NCI-H2196 (cell line): ENCODE measurements around the gene OR7A5.
"Not testable (repeated sequence)": the region's sequence is repeated elsewhere in the genome, so short reads cannot be mapped to it uniquely, and the experiment has no call there.

Source experiments
- DNase-seq: peaks from one replicate; lab custom pipeline; 2025; ENCODE audit not compliant: unreplicated experiment; lab: John Stamatoyannopoulos, UW

The OR7A5 gene

DNA sequence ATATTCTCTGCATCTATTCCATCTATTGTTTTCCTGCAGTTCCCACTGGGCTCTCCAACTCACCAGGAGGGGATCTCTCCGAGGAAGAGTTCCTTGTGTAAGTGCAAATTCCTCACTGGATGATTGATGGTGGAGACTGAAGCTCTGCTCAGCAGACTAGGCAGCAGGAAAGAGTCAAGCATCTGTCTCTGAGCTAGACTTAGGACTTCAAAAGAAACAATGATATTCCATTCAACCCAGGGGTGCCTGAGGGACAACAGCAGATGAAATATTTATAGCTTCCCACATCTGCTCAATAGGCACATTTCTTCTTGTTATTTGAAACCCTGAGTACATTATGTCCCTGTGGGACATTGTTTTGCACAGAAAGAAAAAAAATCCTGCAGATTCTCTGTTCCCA, at the start of gene OR7A5, which contains the start of gene OR7C1:
Gene OR7A5 (minus strand): TSS at position 175 of the 400 bp plus-strand sequence. CDS start 6,944 bp downstream, outside the sequence.
Gene OR7C1 (minus strand): TSS at position 175 of the 400 bp plus-strand sequence. CDS start 35,049 bp downstream, outside the sequence.
- DNase-seq = no peak

DNA sequence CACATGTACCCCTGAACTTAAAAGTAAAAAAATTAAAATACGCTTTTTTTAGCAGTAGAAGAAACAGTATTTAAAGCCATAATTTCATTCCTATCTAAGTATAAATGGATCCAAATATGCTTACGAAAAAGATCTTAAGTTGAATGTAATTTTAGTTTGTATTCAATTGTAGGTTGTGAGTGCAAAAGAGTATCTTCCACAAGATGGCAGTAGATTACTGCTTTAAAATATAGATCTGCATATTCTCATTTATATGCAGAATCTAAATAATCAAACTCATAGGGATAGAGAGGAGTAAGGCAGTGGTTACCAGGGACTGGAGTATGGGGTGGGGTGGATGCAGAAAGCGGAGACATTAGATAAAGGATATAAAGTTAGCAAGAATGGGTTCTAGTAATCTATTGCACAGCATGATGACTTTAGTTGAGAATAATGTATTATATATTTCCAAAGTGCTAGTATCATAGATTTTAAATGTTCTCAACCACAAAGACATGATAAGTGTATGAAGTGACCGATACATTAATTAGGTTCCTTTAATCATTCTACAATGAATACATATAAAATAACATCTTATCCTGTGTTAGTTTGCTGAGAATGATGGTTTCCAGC, 36.7 kb upstream of the OR7A5 start:
- DNase-seq = peak; percentile 19

DNA sequence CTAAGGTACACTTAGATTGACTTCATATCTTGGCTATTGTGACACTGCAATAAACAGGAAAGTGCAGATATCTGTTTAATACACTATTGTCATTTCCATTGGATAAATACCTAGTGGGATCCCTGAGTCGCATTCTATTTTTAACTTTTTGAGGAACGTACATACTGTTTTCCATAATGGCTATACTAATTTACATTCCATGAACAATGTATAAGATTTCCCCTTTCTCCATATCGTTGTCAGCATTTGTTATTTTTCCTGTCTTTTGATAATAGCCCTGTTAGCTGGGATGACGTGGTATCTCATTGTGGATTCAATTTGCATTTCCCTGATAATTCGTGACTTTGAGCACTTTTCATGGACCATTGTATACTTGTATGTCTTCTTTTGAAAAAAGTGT, 33.5 kb upstream of the OR7A5 start:
- DNase-seq = no peak

DNA sequence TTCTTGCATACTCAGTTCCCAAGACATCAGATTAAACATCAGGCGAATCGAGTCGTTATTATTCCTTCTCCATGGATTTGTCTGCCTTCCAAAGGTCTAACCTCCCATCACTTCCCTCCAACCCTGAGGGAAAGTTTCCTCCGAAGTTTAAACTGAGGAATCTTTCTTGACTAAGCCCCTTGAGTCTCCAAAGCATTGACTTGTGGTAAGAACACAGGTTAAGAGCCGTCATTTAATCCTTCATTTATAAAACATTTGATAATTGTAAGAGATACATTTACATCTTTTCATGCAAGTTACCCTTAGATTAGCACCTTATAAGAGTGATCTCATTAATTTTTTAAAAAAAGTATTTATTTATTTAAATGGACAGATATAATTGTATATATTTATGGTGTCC, 13.8 kb upstream of the OR7A5 start, which contains the start of gene OR7A10:
Gene OR7A10 (minus strand): TSS at position 101 of the 400 bp plus-strand sequence. CDS start 7,045 bp downstream, outside the sequence.
- DNase-seq = no peak

DNA sequence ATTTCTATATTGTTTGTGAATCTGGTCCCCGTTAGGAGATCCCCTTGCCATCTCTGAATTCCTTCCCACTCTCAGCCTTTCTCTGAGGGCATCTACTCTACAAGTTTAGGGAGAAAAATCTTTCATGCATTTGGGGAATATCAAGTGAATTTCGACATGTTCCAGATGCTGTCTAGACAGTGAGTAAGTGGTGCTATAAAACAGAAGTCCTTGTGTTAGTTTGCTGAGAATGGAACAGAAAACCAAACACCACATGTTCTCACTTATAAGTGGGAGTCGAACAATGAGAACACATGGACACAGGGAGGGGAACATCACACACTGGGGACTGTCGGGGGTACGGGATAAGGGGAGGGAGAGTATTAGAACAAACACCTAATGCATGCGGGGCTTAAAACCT, 8.6 kb upstream of the OR7A5 start:
- DNase-seq = no peak

DNA sequence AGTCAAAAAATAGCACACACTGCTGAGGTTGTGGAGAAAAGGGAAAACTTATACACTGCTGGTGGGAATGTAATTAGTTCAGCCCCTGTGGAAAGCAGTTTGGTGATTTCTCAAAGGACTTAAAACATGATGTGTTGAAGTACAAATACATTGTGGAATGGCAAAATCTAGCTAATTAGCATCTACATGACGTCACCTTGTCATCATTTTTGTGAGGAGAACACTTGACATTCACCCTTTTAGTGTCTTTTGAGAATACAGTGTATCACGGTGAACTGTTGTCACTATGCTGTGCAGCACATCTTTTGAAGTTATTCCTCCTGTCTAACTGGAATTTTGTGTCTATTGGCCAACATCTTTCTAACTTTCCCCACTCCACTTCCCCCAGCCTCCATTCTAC, 8.2 kb upstream of the OR7A5 start:
- DNase-seq = no peak

DNA sequence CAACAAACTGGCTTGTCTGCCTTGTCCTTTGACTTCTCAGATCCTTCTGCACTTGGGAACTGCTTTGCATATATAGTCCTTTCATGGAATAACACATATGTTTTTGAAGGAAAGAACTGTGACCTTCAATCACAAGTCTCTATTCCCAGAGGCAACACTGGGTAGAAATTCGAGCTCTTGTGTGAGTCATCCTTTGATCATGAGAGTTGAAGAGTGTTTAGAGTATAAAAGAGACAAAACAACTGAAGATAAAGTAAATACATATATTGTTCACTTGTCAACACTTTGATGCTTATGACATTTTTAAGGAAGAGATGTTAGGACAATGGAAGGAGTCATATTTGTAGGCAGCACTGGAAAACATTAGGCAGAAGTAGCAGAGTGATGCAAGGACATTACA, 5.2 kb upstream of the OR7A5 start:
- no peak for DNase-seq

DNA sequence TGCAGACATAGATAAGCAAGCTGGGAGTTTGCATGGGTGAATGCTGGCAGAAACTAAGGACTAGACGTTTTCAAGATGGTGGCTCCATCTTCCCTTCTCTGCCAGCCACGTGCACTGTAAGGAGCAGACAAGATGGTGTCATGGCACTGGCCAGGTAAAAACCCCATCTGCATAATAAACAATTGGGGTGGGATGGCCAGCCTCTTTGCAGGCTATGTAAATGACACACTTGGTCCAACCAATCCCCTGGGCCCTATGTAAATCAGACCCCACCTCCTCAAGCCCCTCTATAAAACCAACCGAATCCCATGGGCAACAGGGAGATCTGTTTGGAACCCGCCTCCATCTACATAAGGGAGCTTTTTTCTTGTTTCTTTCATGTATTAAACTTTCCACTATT, 2.4 kb upstream of the OR7A5 start:
- DNase-seq = no peak

DNA sequence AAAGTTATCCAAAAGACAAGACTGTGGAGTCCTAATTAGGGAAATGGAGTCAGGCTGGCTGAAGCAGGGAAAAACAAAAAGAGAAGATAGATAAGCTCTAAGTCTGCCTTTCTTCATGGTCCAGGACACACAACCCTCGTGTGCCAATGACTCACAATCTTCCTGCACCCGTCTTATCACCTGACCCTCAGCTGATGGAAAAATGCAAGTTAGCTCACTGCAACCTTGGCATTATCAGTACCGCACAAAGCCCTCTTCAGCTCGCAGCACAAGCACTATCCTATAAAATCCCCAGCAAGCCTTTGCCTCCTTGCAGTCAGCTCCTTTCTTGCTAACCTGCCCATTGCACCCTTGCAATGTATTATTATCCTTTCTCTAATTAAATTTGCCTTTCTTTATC, 4.3 kb downstream of the OR7A5 start:
- no peak for DNase-seq

DNA sequence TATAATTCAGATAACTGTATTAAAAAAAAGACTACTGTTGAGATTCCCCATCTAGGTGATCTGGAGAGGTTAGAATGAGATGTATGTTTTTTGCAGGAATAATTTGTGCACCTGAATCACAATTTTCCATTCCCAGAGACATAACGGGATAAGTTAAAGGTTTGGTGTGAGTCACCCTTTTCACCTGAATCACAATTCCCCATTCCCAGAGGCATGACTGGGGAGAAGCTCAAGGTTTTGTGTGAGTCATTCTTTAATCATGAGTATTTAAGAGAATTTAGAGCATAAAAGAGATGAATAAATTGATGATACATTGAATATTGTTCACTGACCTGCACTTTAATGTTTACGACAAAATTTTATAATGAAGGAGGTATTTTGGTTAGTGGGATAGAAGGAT, 9.0 kb downstream of the OR7A5 start:
- DNase-seq = no peak

DNA sequence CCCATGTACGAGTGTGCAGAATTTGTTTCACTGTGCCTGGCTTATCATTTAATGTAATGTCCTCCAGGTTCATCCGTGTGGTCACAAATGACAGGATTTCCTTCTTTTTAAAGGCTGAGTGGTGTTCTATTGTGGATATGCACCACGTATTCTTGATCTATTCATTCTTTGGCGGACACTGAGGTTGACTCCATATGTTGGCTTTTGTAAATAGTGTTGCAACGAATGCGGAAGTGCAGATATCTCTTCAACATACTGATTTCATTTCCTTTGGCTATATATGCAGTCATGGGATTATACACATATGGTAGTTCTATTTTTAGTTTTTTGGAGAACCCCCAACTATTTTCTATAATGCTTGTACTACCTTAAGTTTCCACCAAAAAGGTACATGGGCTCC, 13.0 kb downstream of the OR7A5 start:
- no peak for DNase-seq

DNA sequence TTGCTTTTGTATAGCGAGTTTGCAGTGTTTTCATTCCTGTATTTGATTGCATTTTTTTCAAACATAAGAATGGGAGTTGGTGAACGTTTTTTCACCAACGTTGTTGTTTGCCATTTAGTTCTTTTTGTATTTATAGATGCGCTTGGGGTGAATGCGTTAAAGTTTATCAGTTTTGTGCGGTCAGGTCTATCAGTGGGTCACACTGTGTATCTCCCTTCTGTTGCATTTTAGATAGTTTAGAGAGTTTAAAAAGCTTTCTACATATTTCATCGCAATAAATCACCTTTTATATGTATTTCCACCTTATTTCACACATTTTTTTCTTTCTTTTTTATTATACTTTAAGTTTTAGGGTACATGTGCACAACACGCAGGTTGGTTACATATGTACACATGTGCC, 16.4 kb downstream of the OR7A5 start:
- DNase-seq = no peak

DNA sequence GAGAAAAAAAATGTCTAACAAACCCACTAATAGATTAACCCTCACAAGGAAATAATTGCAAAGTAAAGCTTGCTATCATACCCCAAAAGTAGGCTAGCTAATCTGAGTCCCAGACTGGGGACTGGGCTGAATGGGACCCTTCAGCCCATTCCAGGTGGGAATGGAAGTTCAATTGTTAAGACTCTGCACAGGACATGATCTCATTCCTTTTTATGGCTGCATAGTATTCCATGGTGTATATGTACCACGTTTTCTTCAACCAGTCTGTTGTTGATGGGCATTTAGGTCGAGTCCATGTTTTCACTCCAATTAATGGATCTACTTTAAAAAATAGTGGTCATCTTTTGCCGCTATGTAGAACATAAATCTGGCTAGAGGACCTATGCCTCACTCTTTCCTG, 17.9 kb downstream of the OR7A5 start:
- no peak for DNase-seq

DNA sequence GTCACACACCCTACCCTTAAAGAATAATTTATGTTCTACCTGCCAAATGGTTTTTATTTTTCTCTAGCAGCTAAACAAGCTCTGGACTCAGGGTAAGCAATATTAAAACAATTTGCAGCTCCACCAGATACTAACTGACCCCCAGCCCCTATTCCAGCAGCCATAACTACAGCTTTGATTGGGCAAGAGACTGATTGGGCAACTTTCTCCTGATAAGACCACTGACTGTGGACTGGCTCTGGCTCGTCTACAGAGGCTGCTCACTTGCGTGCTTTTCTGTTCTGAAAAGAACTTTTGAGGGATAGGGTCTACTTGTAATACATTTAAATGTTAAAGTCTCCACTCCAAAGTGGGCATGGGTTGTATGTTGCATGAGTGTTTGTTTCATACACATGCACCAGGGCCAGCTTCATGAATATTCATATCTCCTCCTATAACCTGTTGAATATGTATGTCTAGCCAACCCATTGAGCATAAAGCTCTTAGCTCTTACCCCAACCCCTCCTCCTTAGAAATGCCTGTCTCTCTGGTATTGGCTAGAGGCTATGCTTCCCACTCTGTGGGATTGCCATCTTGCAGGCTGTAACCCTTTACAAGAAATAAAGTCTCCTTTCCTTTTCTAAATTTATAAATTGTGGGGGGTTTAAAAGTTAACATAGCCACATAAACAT, 19.9 kb downstream of the OR7A5 start:
- DNase-seq = no peak

DNA sequence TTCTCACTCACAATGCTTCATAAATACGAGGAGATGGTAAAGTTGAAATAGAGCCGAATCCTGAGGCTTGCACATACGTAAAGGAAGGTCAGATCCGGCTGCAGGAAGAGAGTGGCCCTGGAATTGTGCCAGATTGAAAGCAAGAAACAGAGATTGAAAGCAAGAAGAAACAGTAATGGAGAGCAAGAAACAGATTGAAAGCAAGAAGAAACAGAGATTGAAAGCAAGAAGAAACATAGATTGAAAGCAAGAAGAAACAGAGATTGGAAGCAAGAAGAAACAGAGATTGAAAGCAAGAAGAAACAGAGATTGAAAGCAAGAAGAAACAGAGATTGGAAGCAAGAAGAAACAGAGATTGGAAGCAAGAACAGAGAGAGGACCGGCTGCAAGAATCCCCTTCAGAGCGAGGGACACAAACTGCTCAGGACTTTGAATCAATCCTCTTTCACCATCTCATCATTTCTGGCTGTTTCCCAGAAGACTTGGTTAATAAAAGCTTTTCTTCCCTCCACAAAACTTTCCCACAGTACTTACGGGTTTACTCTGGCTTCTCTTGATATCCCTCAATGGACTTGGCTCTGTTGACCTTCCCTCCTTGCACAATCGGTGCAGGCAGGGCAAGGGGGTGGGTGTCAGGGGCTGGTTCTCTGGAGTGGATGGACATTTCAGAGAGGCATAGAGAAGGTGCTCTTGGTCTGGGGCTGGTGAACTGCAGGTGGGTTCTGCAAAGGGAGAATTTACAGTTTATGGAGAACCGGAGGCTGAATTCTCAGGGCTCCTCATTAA, 25.5 kb downstream of the OR7A5 start:
- no peak for DNase-seq

DNA sequence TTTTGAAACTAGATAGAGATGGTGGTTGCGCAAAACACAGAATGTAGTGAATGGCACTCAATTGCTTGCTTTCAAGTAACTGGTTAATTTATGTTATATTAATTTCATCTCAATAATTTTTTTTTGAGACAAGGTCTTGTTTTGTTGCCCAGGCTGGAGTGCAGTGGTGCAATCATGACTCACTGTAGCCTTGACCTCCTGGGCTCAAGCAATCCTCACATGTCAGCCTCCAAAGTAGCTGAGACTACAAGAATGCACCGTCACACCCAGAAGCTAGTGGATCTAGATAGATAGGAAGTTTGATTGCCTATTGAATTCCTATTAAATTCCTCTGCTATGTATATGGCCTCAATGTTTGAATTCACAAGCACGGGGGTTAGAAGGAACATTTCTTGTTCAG, 30.2 kb downstream of the OR7A5 start:
- no peak for DNase-seq

DNA sequence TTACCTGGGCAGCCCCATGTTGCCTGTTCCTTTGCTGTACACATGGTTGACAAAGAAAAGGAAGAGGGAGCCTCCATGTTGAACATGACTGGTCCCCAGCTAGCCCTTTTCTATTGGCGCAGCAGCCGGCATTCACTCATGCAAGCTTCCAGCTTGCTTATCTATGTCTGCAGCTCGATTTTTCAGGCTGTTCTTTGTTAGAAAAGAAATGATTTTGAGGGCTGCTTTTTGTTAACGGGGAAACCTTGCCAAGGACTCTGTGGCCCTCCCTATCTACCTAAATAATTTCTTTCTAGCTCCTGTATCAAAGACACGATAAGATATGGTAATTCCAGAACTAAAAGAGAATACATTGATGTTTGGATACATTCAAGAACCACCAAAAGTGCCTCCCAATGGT, 36.2 kb downstream of the OR7A5 start:
- no peak for DNase-seq

DNA sequence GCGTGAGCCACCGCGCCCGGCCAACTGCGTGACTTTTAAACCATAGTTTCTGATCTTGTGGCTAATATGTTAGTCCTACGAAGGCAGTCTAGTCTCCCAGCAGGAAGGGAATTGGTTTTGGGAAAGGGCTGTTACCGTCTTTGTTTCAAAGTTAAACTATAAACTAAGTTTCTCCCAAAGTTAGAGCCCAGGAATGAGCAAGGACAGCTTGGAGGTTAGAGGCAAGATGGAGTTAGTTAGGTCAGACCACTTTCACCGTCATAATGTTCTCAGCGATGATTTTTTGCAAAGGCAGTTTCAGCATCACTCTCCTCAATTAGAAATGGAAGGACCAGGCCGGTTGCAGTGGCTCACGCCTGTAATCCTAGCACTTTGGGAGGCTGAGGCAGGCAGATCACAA, 39.0 kb downstream of the OR7A5 start:
- no peak for DNase-seq

DNA sequence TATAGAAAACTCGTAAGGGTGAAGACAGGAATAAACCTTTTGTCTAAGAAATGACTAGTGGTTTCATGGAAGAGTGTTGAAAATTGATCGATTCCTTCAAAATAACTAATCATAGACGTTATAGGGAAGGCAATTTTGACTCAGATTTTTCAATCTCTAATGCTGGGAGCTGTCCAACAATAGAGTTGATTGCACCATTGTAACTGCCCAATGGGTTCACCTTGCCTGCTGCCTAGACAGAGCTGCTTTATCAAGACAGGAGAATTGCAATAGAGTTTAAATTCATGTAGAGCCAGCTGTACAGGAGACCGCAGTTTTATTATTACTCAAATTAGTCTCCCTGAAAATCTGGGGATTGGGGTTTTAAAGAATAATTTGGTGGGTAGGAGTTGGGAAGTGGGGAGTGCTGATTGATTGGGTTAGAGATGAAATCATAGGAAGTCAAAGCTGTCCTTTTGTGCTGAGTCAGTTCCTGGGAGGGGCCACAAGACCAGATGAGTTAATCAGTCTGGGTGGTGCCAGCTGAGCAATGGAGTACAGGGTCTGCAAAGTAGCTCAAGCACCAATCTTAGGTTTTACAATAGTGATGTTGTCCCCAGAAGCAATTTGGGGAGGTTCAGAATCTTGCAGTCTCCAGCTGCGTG, 39.8 kb downstream of the OR7A5 start:
- DNase-seq = no peak

DNA sequence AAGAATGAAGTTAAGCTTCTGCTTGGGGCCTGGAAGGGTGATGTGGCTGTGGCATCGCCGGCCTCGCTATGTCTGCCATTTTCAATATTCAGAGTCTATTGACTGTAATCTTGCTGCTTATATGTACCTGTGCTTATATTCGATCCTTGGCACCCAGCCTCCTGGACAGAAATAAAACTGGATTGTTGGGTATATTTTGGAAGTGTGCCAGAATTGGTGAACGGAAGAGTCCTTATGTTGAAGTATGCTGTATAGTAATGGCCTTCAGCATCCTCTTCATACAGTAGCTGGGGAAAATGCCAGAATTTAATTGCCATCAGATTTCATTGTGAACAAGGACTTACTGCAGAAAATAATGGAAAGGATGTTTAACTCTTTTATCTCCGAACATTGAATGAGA, 42.7 kb downstream of the OR7A5 start:
- not testable (repeated sequence) for DNase-seq

DNA sequence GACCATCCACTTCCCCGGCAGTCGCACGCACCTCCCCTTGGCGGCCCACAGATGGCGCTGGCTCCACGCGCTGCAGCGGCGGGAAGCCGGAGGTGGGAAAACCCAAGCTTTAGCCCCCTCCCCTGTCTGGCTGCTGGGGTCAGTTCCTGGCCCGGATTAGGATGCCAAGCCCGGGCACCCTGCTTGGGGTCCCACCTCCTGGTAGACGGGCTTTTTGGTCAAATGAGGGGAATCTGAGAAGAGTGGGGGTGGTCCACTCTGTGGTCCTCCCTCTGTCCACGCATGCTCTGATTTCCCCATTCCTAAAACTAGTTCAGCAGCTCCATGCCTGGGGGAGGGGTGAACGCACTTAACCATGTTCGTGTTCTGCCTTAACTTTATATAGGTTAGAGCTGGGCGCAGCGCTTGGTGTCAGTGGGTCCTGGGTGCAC, 48.5 kb downstream of the OR7A5 start:
- no peak for DNase-seq
